ENCODE measurements around the gene PLCXD3. TPM values are rescaled to one million over a fixed set of nuclear protein-coding genes. Genes with fewer than 3 reads are reported as not detected.

Gene PLCXD3
- total RNA-seq, 2 experiments from 2014 or later, result not detected

GRCh38 chr5:41465493-41466171 is 44.8 kb downstream of the PLCXD3 start:
- POLR2A ChIA-PET, result no interaction called here
- no peak for DNase-seq
- CTCF ChIA-PET, result no interaction called here
- Mint-ChIP-seq H3K27ac (no peak overlapping the region), H3K4me3 (no peak overlapping the region), H3K27me3 (no peaks in the 10 kb centered on the region), H3K9me3 (peaks cover 2% of the 10 kb centered on the region), H3K4me1 (ENCODE audit: low read depth) (no peaks in the 10 kb centered on the region), H3K36me3 (ENCODE audit: low read depth) (no peaks in the 10 kb centered on the region)
- intact Hi-C loops (cut with micrococcal nuclease), result no loop called here
- TF ChIP-seq, protein P1, sequence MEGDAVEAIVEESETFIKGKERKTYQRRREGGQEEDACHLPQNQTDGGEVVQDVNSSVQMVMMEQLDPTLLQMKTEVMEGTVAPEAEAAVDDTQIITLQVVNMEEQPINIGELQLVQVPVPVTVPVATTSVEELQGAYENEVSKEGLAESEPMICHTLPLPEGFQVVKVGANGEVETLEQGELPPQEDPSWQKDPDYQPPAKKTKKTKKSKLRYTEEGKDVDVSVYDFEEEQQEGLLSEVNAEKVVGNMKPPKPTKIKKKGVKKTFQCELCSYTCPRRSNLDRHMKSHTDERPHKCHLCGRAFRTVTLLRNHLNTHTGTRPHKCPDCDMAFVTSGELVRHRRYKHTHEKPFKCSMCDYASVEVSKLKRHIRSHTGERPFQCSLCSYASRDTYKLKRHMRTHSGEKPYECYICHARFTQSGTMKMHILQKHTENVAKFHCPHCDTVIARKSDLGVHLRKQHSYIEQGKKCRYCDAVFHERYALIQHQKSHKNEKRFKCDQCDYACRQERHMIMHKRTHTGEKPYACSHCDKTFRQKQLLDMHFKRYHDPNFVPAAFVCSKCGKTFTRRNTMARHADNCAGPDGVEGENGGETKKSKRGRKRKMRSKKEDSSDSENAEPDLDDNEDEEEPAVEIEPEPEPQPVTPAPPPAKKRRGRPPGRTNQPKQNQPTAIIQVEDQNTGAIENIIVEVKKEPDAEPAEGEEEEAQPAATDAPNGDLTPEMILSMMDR (IDR thresholded peaks at IDR 0.05), result no peak
- no peak for ATAC-seq

DNA sequence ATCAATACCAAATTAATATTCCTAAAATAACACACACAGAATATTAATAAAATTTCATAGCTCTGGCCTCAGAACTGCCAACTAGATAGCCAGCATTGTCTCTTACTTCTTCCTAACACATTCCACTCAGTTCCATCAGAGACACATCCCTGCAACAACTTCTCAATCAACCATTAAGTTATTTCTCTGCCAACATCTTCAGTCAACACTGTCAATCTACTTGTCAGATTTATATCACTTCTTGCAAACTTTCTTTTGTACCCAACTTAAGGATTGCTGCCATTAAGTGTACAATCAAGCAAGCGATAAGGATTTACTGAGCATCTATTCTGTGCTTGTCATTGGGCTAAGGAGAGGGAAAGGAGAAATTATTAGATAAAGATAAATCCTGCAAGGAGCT is 50.8 kb downstream of the PLCXD3 start:
- CTCF ChIA-PET, result no interaction called here
- ATAC-seq, result no peak
- no peak overlapping the region for H3K27ac Mint-ChIP-seq

DNA sequence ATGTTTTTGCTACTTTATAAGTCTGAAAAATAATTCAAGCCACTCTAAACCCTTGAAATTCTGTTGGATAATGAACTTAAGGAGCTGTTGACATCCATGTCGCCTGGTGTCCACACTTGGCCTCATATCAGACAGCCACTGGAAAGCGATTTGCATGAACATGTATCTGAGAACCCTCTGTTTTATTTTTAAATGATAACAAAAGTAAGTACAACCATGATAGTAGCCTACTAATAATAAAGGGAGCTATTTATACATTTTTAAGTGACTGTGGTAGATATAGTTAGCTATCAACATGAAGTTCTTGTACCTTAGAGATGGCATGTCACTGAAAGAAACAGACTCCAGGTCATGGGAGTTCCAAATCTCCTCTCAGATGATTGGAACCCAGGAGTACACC is 53.3 kb downstream of the PLCXD3 start:
- TF ChIP-seq, protein P1 (IDR thresholded peaks at IDR 0.05), result no peak
- ChIA-PET CTCF (no interaction called here), POLR2A (no interaction called here)
- Mint-ChIP-seq H3K4me1 (ENCODE audit: low read depth) (no peaks in the 10 kb centered on the region), H3K27me3 (no peaks in the 10 kb centered on the region), H3K36me3 (ENCODE audit: low read depth) (no peaks in the 10 kb centered on the region), H3K27ac (no peak overlapping the region), H3K4me3 (no peak overlapping the region), H3K9me3 (no peaks in the 10 kb centered on the region)
- no peak for DNase-seq
- no peak for ATAC-seq
- intact Hi-C loops (cut with micrococcal nuclease), result no loop called here

More for the DNA sequence above, 50.8 kb downstream of the PLCXD3 start:
- Mint-ChIP-seq H3K27me3 (no peaks in the 10 kb centered on the region), H3K4me1 (ENCODE audit: low read depth) (no peaks in the 10 kb centered on the region), H3K9me3 (peaks cover under 1% of the 10 kb centered on the region), H3K36me3 (ENCODE audit: low read depth) (no peaks in the 10 kb centered on the region), H3K4me3 (no peak overlapping the region)
- POLR2A ChIA-PET, result no interaction called here
- TF ChIP-seq, protein P1 (IDR thresholded peaks at IDR 0.05), result no peak
- no peak for DNase-seq
- intact Hi-C loops (cut with micrococcal nuclease), result no loop called here

- no peaks in the 10 kb centered on the region for H3K4me1 Mint-ChIP-seq (ENCODE audit: low read depth)
- H3K4me3 Mint-ChIP-seq, result no peak overlapping the region
- no peaks in the 10 kb centered on the region for H3K9me3 Mint-ChIP-seq
Observed at GRCh38 chr5:41452506-41452905, 57.9 kb downstream of the PLCXD3 start.

More at GRCh38 chr5:41452506-41452905, 57.9 kb downstream of the PLCXD3 start:
- Mint-ChIP-seq H3K36me3 (ENCODE audit: low read depth) (no peaks in the 10 kb centered on the region), H3K27ac (no peak overlapping the region), H3K27me3 (no peaks in the 10 kb centered on the region)
- intact Hi-C loops (cut with micrococcal nuclease), result no loop called here
- TF ChIP-seq, protein P1 (IDR thresholded peaks at IDR 0.05), result no peak
- DNase-seq, result no peak
- ChIA-PET POLR2A (no interaction called here), CTCF (no interaction called here)
- no peak for ATAC-seq
